ENCODE data around the gene SCD. TPM values are rescaled to one million over a fixed set of nuclear protein-coding genes. Genes with fewer than 3 reads are reported as not detected.

SCD gene
- total and polyA plus RNA-seq, 10 of the 15 experiments (the other 5 are each of a cell fraction or from before 2014, with no cell fraction given): 68.7 to 279 (median 99.5) TPM

DNA sequence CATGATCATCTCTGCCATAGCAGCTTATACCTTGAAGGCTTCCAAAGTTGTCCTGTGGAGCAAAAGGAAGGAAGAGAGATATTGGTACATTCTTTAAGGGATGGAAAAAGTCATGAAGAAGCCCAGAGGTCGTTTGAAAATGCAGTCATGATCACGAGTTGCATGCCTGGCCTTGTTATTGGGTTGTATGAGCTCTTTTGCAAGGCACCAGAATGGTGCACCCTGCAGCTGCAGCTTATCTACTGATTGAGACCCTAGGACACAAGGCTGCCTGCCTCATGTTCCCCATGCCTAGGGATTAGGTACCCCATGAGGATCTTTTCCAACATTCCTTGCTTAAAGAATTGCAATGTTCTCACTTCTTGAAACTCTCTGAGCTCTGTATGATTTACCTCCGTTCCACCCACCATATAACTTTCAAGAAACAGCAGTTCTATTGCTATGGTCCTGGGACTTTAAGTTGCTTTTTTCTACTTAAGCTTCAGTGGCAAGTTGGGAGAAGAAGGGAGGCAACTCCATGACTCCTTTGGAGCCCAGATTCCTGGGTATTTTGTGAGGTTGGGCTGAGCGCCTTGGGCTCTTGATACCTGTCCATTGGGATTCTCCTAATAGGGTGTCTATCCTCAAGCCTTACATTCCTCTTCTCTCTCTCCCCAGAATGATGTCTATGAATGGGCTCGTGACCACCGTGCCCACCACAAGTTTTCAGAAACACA, 6.9 kb downstream of the SCD start (continued):
- TF ChIP-seq E2F8 (IDR thresholded peaks at IDR 0.05; ENCODE audit: low read depth, partially characterized antibody) (no peak), HDAC6 (IDR thresholded peaks at IDR 0.05; ENCODE audit: unreplicated experiment) (no peak), ATF7 (IDR thresholded peaks at IDR 0.05; ENCODE audit: low read depth) (no peak), MYB (IDR thresholded peaks at IDR 0.05; ENCODE audit: borderline replicate concordance, low read depth, low read length) (no peak), NRF1 (conservative IDR thresholded peaks at IDR 0.05; ENCODE audit: low read depth, low read length) (no peak), MEF2B (IDR thresholded peaks at IDR 0.05; ENCODE audit: partially characterized antibody, poor library complexity, severe bottlenecking) (no peak)

- 95% methylated on average over 4 of the region's 4 CpGs for WGBS (ENCODE audit: insufficient coverage, insufficient replicate concordance, low lambda C conversion rate, missing lambda C conversion rate)
- Histone ChIP-seq H3K27me3 (replicated peaks in 1 of 2; ENCODE audit: control insufficient read depth in 2 of 2, insufficient read depth in 2 of 2, low read length in 1 of 2) (no peaks in the 10 kb centered on the region), H2AFZ (ENCODE audit: control insufficient read depth, low read depth, low read length) (no peak overlapping the region), H3K4me1 (ENCODE audit: control insufficient read depth, insufficient read depth, low read length) (no peaks in the 10 kb centered on the region; the same call in 1 of the 2 replicates), H3K9me3 (replicated peaks; ENCODE audit: control insufficient read depth, insufficient read depth, low read length) (no peaks in the 10 kb centered on the region), H3K4me3 (no peak overlapping the region), H3K27ac (ENCODE audit: control insufficient read depth, insufficient read depth) (no peak overlapping the region), H3K36me3 (ENCODE audit: control insufficient read depth in 2 of 2, insufficient read depth in 2 of 2, low read length in 1 of 2) (peaks cover 8 to 58% of the 10 kb centered on the region in 2 experiments), H3K79me2 (ENCODE audit: control insufficient read depth, insufficient read depth, low read length) (peaks cover 28% of the 10 kb centered on the region), H3K9ac (ENCODE audit: control insufficient read depth, insufficient read depth, low read length) (no peak overlapping the region), H4K20me1 (ENCODE audit: control insufficient read depth, insufficient read depth) (peaks cover 4% of the 10 kb centered on the region; the same call in 1 of the 2 replicates), H3K4me2 (ENCODE audit: control insufficient read depth, insufficient read depth) (no peak overlapping the region)
- RAD21 ChIA-PET (ENCODE audit: unreplicated experiment): no interaction called here
- in situ Hi-C loops (cut with MboI): no loop called here
- intact Hi-C loops (cut with micrococcal nuclease; ENCODE audit: unreplicated experiment): no loop called here
- ATAC-seq (no peak), DNase-seq (ENCODE audit: low read depth, low spot score) (no peak), FAIRE-seq (no peak)
- POLR2A ChIA-PET: interaction anchor here (0.6 to 11.8 kb wide), 3 partner anchors 10 to 21 kb away, joined by 3 to 191 read pairs (median 4); no protein-coding TSS in a partner anchor
- no TSS peak for BruUV-seq (replicated peaks)
- CTCF ChIA-PET: interaction anchor here (1.1 to 1.2 kb wide), 2 partner anchors 9 to 78 kb away, joined by 3 read pairs; no protein-coding TSS in a partner anchor
- SMC1A ChIA-PET (ENCODE audit: uncharacterized antibody, unreplicated experiment): interaction anchor here (1.6 kb wide), 1 partner anchor 11 kb away, joined by 3 read pairs; no protein-coding TSS in a partner anchor
- no peak for TF ChIP-seq ATF3 (IDR thresholded peaks at IDR 0.05; ENCODE audit: borderline replicate concordance, extremely low read depth, low read depth, low read length)
- TF ChIP-seq HDGF (IDR thresholded peaks at IDR 0.05): no peak
- no peak for TF ChIP-seq GABPA (IDR thresholded peaks at IDR 0.05; ENCODE audit: low read depth)
- TF ChIP-seq, protein P1, sequence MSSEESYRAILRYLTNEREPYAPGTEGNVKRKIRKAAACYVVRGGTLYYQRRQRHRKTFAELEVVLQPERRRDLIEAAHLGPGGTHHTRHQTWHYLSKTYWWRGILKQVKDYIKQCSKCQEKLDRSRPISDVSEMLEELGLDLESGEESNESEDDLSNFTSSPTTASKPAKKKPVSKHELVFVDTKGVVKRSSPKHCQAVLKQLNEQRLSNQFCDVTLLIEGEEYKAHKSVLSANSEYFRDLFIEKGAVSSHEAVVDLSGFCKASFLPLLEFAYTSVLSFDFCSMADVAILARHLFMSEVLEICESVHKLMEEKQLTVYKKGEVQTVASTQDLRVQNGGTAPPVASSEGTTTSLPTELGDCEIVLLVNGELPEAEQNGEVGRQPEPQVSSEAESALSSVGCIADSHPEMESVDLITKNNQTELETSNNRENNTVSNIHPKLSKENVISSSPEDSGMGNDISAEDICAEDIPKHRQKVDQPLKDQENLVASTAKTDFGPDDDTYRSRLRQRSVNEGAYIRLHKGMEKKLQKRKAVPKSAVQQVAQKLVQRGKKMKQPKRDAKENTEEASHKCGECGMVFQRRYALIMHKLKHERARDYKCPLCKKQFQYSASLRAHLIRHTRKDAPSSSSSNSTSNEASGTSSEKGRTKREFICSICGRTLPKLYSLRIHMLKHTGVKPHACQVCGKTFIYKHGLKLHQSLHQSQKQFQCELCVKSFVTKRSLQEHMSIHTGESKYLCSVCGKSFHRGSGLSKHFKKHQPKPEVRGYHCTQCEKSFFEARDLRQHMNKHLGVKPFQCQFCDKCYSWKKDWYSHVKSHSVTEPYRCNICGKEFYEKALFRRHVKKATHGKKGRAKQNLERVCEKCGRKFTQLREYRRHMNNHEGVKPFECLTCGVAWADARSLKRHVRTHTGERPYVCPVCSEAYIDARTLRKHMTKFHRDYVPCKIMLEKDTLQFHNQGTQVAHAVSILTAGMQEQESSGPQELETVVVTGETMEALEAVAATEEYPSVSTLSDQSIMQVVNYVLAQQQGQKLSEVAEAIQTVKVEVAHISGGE (CRISPR knock-in tag; IDR thresholded peaks at IDR 0.05): no peak
- TF ChIP-seq CBX5 (IDR thresholded peaks at IDR 0.05; ENCODE audit: low read depth): no peak
- TF ChIP-seq YBX1 (IDR thresholded peaks at IDR 0.05): no peak
- TF ChIP-seq PKNOX1 (IDR thresholded peaks at IDR 0.05): no peak
Observed at GRCh38 chr10:100355086-100355485, 8.1 kb downstream of the SCD start.

Data from GM12878 (cell line).